GM21737 (cell line): ENCODE results near the gene OR2T29.
"Not testable (repeated sequence)": the region's sequence is repeated elsewhere in the genome, so short reads cannot be mapped to it uniquely, and the experiment has no call there.

Experiments used
- ATAC-seq: cut with Tn5 transposase; IDR thresholded peaks from one replicate; pipeline ENCODE4 v1.9.1; 2021; ENCODE audit warnings: mild to moderate bottlenecking, moderate library complexity; ENCODE audit not compliant: unreplicated experiment

Gene OR2T29

GRCh38 chr1:248562672-248563071 is at the start of gene OR2T29:
Gene OR2T29, minus strand, starts transcription at chr1:248562772. Its CDS starts 3,281 bp downstream, at chr1:248559491.
- not testable (repeated sequence) for ATAC-seq

- no peak for ATAC-seq
Measured at GRCh38 chr1:248611883-248612414, 49.4 kb upstream of the OR2T29 start.

DNA sequence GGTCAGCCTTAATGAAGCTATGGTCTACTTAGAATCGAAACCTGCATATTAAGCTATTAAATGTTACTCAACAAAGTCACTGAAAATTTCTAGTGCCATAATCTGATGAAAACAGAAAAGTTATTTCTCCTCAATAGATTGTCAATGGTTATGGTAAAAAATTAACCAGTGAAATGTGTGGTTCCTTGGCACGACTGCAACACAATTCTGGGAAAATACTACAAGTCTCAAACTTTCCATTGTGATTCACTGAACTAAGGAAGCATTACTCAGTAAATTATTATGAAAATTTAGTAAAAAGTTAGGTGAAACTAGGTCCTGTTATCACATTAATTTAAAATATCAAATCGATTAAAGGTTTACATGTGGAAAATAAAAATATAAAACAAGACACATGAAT is 47.7 kb upstream of the OR2T29 start:
- no peak for ATAC-seq

DNA sequence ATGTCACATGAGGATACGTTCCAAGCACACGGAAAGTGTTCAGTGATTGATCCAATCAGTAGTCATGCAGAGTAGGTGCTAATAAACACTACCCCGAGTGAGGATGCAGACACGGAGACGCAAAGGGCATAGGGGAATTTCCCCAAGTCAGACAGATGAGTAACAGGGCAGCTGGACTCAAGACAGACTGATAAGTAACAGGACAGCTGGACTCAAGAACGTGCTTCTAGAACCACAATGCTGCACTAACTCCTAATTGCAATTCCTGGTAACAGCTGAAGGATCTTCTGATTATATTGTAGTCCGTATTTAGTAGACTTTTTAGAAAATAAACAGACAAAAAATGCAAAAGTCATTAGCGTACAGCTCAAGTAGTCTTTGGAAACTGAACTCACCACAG is 36.8 kb upstream of the OR2T29 start:
- ATAC-seq = no peak

GRCh38 chr1:248597589-248597988 is 35.0 kb upstream of the OR2T29 start, which contains the start of gene OR2T10:
Gene OR2T10, minus strand, starts transcription at chr1:248597700. Its CDS starts 3,932 bp downstream, at chr1:248593768.
- ATAC-seq = no peak

- ATAC-seq = no peak
Measured at GRCh38 chr1:248596615-248597014, 34.0 kb upstream of the OR2T29 start.

GRCh38 chr1:248593226-248593625 is 30.7 kb upstream of the OR2T29 start:
- ATAC-seq = no peak

DNA sequence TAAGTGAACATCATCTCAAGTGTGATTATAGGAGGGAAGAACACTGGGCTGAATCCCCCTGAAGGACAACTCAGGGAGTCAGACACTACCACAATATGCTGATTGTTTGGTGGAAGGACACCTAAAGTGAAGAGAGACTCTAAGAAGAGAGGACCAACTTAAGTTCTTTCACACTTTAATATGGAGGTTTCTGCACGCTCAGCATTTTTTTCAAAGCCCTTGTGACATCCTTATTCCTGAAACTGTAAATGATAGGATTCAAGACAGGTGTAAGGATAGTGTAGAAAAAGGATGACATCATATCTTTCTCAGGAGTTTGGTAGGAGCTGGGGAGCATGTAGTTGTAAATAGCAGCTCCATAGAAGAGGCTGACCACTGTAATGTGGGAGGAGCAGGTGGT is 30.1 kb upstream of the OR2T29 start:
- ATAC-seq = no peak

GRCh38 chr1:248590055-248590454 is 27.5 kb upstream of the OR2T29 start:
- no peak for ATAC-seq

- no peak for ATAC-seq
Measured at GRCh38 chr1:248589334-248589733, 26.8 kb upstream of the OR2T29 start.

- no peak for ATAC-seq
Measured at GRCh38 chr1:248585266-248585665, 22.7 kb upstream of the OR2T29 start.

DNA sequence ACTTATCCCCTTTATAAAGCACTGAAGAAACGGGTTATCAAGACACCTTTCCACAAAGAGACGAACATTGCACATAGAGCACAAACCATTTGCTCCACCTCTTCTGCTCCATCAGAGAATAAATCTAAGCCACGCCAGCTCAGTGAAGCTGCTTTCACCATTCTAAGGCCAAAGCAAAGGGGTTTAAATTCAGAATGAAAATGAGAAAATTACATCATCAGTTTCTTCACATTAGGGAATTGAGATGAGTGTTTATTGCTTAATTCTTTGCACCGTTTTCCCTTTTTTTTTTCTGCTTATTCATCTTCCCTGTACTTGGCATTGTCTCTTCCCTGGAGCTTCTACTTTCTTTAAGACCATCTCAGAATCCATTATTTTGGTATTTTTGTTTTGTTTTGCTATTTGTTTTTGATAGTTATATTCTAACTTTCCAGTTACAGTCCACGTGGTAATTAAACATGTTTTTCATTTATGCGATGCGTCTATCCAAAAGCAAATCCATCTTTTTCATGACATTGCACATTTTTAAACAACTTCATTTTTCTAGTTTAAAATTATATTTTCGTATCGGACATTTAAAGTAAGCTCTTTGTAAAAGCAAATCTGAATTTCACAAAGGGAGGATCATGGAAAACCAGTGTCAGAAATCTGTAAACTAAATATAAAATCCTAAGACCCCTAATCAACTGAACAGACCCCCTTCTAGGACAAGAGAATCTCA is 13.8 kb upstream of the OR2T29 start:
- ATAC-seq = no peak

DNA sequence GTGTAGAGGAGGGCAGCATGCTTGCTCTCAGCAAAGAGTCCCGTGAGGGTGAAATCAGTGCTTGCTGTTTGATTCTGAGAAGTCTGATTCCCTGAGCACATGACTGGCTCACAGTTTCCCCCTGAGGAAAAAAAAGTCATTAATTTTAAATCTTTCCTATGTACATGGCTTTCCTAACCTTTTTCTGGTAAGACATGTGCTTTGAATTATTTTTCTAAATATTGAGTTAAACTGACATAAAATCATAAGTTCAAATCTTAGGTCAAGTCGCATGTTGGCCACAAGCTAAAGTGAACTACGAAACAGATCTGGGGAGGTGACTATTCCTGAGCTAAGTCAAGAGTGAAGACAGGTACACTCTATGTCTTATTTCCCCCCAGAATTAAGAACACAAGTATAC is 12.1 kb upstream of the OR2T29 start, which contains the start of gene OR2T34:
OR2T34 (minus strand) TSS at position 101 of the 400 bp plus-strand sequence; CDS start at position 101, 0 bp downstream.
- ATAC-seq = not testable (repeated sequence)

- not testable (repeated sequence) for ATAC-seq
Measured at GRCh38 chr1:248573856-248574255, 11.3 kb upstream of the OR2T29 start.

GRCh38 chr1:248572049-248572448 is 9.5 kb upstream of the OR2T29 start:
- ATAC-seq = not testable (repeated sequence)

DNA sequence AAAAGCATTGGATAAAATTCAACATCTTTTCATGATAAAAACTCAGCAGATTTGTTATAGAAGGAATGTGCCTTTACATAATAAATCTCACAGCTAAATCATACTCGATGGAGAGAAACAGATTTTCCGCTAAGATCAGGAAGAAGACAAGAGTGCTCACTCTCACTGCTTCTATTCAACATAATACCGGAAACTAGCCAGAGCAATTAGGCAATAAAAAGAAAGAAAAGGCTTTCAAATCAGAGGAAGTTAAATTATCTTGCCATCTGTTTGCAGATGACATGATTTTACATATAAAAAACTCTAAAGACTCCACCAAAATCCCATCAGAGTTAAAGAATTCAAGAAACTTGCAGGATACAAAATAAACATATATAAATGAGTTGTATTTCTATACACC is 8.2 kb upstream of the OR2T29 start:
- not testable (repeated sequence) for ATAC-seq

DNA sequence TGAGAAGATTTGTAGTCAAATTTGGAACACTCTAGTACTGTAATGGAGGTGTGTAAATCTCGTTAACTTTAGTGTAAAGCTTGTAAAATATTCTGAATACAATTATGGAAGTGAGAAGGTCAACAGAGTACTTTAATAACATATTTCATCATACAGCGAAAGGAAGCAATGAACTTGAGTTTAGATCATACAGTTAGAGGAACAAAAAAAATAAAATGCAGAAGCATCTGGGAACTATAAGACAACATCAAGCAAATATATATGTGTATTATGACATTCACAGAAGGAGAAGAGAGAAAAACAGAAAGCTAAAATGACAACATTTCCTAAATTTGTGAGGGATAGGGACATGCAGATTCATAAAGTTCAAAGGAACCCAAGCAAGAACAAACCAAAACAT is 6.5 kb upstream of the OR2T29 start:
- not testable (repeated sequence) for ATAC-seq

DNA sequence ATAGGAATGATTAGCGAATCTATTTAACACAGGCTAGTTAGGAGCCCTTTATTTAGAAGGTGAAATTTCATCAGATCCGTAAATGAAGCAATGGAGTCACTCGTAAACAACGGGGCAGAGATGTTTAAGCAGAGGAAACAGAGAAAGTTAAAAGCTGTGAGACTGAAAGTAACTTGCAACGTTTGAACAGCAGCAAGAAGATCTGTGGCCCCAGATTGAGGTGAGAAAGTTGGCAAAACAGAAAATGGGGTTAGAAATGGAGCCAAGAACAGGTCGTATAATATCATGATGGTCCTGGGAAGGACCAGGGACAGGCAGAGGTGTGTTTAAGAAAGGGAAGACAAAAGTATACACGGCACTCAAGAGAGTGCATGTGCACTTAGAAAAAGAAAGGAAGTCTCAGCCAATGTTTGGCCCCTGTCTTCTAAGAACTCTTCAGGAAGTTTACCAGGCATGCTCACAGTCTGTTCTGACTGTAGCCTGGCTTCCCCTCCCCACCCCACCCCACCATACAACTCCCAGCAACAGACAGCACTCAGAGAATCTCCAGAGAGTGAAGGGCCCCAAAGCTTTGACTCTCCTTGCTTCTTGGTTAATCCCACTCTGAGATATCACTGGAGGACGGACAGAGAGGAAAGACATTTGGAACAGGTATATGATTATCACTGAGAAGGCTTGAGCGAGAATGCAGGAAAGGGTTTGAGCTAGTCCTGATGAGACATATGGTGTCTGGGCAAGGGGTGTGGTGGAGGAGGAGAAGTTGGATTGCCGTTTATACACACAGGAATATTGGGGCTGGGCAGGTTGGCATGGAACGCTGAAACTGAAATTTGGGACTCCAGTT is 3.2 kb upstream of the OR2T29 start:
- ATAC-seq = peak; percentile 58

DNA sequence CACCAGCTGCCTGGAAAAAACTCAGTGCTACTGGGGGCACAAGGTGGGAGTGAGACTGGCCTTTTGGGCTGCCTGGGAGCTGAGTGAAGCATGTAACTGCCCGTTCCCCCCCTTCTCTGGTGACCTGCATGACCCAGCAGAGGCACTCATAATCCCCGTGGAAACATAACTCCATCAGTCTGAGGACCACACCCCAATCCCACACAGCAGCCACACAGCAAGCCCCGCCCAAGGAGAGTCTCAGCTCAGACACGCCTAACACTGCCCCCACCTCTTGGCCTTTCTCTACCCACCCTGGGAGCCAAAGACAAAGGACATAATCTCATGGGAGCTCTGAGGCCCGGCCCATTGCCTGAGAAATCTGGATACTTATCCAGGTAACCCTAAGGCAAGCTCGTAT is 11.5 kb downstream of the OR2T29 start:
- ATAC-seq = not testable (repeated sequence)

GRCh38 chr1:248547383-248547782 is 15.2 kb downstream of the OR2T29 start:
- not testable (repeated sequence) for ATAC-seq

DNA sequence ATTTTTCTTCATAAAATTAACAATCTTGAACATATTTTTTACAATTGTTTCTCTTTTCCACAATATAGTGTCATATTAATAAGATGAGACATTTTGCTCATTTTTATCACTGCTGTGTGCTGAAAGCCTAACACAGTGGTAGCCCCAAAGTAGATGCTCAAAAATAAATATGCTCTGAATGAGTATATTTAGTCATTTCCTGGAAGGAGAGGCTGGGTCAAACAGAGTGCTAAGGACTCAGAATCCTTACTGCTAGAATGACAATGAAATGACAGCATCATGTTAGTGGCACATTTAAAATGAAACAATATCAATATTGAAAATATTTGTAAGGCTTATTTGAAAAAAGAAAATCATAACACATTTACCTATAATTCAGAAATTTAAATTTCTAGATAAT is 25.1 kb downstream of the OR2T29 start:
- not testable (repeated sequence) for ATAC-seq
